Measurements from ENCODE around the gene ZSWIM7.
"Not testable (repeated sequence)": the region's sequence is repeated elsewhere in the genome, so short reads cannot be mapped to it uniquely, and the experiment has no call there.

Gene ZSWIM7

DNA sequence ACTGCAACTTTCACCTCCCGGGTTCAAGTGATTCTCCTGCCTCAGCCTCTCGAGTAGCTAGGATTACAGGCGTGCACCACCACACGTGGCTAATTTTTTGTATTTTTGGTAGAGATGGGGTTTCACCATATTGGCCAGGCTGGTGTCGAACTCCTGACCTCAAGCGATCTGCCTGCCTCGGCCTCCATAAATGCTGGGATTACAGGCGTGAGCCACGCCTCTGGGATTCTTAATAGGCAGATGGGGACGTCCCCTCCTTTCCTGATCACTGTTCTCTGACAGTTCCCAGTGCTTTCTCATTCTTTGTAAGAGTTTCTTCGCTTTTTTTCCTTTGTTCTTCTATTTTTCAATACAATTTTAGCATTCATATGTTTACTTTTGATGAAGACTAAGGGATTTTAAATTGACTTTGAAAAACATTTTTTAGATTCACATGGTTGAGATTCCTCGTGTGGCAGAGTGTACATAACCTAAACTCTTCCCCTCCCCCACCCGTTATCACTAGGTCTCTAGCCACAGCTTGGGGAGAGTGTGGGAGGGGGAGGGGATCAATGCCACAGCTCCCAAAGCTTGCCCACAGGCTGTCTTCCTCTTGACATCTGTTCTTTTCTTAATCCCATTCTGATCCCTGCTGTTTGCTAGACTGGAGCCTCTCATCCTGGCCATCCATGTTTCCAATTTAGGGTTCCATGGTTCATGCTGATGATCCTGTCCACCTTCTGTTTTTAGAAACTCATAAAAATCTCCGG lies 43.5 kb downstream of the ZSWIM7 start:
- no peak for DNase-seq

DNA sequence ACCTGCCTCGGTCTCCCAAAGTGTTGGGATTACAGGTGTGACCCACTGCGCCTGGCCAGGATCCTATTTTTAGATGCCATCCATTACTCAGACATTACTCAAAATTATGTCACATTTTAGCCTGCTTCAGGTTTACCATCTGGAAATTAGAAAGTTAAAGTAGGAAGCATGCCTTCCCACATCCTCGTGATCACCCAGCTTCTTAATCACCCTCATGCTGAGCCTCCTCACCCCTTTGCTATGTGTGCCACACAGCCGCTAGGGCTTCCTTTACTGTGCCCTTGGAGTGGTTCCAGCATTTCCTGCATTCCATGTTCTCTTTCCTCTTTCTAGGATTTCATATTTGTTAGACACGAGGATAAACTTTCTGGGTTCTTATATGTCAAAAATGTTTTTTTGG lies 45.3 kb downstream of the ZSWIM7 start:
- peak; percentile 85 for DNase-seq

- no peak for DNase-seq
Measured at GRCh38 chr17:15952916-15953790, 46.4 kb downstream of the ZSWIM7 start.

DNA sequence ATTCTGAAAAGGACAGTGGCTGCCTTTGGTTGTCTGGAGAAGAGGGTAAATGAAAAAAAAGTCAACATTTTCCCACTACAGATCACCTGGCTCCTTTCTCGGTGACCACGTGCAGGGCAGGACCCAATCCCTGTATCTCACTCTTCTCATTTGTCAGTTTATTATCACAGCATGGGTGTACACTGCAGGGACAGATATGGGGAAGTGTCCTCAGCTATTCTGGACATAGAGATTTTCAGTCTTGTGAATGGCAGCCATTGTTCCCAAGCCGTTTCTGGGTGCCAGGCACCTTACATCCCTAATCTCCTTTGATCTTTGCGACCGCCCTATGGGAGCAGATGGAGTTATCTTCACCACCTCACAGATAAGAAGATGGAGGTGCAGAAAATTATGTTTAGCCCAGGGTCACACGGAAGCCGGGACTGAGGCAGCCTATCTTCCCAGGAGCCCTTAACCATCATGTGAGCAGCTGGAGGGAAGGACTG lies 47.4 kb downstream of the ZSWIM7 start:
- no peak for DNase-seq

- DNase-seq = no peak
Measured at GRCh38 chr17:15951368-15952047, 48.0 kb downstream of the ZSWIM7 start.

GRCh38 chr17:15947976-15948752 lies 51.3 kb downstream of the ZSWIM7 start:
- DNase-seq = no peak

DNA sequence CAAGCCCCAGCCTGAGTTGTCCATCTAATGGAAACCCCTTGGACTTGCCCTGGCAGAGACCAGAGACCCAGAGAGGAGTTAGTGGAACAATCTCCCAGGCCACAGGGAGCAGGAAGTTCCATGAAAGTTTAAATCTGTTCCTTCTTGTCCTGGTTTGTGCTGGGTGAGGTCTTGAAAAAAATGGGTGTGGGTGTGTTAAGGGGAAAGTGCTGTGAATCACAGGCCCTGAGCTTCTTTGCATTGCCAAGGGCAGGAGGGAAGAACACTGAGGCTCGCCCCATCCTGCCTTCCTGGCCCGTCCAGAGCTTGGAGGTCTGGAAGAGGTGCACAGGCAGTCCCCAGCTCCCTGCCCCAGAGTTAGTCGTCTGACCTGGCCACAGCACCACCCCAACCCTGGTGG lies 52.2 kb downstream of the ZSWIM7 start:
- no peak for DNase-seq

- no peak for DNase-seq
Measured at GRCh38 chr17:15946611-15947120, 52.8 kb downstream of the ZSWIM7 start.

DNA sequence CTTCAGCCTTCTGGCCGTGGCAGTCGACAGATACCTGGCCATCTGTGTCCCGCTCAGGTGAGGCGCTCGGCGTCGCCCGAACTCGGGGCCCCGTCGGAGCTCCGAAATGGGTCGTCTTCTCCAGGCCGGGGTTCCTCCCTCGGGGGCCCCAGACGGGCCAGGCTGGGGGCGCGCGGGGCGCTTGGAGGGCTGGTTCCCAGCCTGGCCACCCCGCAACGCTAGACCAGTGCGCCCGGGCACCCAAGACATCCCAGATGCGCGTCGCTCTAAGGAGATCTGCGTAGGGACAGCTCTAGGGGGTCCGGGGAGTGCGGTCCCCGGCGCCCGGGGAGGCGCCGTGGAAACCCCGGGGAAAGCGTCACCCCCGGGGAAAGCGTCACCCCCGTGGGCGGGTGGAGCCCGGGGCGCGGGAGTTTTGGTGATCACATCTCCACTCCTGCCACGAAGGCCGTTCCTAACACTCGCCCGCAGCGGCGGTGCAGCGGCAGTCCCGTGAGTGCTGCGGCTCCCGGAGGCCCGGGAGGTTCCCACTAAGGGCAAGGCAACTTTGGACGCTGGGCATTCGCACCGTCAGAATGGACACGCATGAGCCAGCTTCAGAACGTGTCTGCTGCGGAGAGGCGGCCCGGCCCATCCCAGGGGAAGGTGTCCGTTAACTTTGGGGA lies 53.8 kb downstream of the ZSWIM7 start:
- DNase-seq = no peak

- DNase-seq = peak; percentile 70
Measured at GRCh38 chr17:15944759-15945526, 54.6 kb downstream of the ZSWIM7 start, which contains the start of gene ADORA2B. ADORA2B (plus strand) TSS chr17:15945130; CDS start chr17:15945249, 119 bp downstream.

DNA sequence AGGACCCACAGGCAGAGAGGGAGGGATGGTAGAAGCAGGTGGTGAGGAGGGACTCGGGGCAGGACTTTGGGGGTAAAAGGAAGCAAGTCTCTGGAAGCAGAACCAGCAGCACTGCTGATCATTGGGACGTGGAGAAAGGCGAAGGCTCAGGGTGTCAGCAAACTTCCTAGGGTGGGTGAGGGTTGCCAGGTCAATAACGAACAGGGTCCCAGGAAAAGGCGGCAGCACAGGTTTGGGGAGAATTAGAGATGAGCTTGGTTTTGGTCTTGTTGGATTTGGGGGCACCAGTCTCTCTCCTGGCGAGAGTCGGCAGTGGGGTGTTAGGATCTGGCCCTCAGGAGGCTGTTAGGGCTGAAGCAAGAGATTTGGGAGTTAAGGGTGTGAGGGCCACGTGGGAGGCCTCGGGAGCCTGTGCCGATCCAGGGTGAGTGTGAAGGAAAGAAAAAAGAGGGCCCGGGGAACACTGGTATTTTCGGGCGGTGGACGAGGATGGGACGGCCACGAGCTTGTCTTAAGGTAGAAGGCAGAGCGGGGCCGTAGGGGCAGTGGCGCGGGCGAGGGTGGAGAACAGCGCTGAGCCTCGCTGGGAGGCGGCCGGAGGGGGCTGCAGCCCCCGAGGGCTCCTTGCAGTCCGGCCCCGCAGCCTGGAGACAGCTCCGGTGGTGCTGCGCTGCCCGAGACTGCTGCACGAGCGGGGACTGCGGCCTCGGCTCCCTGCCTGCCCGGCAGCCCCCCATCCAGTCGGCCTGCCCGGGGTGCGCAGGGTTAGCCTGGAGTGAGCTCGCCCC lies 55.3 kb downstream of the ZSWIM7 start:
- DNase-seq = no peak

DNA sequence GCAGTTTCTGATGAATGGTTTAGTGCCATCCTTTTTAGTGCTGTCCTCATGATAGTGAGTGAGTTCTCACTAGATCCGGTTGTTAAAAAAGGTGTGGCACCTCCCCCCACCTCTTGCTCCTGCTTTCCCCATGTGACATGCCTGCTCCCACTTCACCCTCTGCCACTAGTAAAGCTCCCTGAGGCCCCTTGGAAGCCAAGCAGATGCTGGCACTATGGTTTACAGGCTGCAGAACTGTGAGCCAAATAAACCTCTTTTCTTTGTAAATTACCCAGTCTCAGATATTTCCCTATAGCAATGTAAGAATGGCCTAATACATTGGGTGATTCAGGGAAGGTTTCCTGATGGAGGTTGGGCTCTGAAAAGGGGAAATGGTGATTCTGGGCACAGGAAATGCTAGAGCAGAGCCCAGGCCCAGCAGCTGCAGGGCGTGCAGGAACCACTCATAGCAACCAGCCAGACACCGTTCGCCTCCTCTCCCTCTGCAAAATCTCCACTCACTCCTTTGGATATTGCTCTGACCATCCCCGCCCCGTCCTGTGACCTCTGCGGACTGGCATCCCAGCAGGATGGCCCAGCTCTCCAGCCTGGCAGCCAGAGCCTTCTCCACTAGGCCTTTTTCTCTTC lies 57.2 kb downstream of the ZSWIM7 start:
- DNase-seq = no peak

GRCh38 chr17:15941781-15942180 lies 57.7 kb downstream of the ZSWIM7 start:
- DNase-seq = no peak

DNA sequence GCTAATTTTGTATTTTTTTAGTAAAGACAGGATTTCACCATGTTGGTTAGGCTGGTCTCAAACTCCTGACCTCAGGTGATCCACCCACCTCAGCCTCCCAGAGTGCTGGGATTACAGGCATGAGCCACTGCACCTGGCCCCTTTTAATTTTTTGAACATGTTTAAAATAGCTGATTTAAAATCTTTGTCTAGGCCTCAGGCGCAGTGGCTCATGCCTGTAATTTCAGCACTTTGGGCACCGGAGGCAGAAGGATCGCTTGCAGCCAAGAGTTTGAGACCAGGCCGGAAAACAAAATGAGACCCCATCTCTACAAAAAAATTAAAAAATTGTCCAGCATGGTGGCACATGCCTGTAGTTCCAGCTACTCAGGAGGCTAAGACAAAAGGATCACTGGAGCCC lies 63.0 kb downstream of the ZSWIM7 start:
- DNase-seq = not testable (repeated sequence)

DNA sequence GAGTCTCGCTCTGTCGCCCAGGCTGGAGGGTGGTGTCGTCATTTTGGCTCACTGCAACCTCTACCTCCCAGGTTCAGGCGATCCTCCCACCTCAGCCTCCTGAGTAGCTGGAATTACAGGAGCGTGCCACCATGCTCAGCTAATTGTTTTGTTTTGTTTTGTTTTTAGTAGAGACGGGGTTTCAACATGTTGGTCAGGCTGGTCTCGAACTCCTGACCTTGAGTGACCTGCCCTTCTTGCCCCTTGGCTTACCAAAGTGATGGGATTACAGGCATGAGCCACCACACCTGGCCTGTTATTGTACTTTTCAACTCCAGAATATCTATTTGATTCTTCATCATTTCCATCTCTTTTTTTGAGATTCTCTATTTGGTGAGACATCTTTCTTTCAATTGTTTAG lies 63.6 kb downstream of the ZSWIM7 start:
- DNase-seq = no peak

DNA sequence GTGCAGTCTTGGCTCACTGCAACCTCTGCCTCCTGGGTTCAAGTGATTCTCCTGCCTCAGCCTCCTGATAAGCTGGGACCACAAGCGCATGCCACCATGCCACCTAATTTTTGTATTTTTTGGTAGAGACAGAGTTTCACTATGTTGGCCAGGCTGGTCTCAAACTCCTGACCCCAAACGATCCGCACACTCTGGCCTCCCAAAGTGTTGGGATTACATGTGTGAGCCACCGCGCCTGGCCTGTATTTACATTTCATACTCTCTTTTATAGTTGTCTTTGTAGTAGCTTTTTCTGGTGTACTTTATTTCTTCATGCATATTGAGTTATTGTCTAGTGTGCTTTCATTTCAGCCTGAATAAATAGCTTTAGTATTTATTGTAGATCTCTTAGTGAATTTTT lies 64.6 kb downstream of the ZSWIM7 start:
- DNase-seq = no peak

- no peak for DNase-seq
Measured at GRCh38 chr17:15931394-15931793, 68.1 kb downstream of the ZSWIM7 start.

GRCh38 chr17:15930426-15930825 lies 69.1 kb downstream of the ZSWIM7 start:
- DNase-seq = no peak

DNA sequence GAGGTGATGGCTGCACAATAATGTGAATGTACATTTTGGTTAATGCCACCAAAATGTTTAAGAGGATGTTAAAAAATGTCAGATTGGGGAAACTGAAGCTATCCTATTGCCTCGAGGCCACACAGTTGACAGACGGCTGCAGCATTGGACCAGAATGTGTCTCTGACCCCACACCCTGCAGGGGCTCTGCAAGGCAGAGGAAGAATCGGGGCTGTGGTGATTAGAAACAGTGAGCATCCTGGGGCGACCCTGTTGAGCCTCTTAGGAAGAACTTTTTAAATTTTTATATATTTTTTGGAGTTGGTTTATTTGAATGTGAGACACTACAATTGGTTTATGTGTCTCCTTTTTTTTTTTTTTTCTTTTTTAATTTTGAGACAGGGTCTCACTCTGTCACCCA lies 69.6 kb downstream of the ZSWIM7 start:
- no peak for DNase-seq

Data from fibroblast of skin of abdomen (primary cell).